Memory B cell (primary cell): ENCODE results near the gene CORO6.

ENCODE experiments used
- ATAC-seq: fragments of 150-1000 bp; cut with Tn5 transposase; 2 replicates; pipeline ENCODE4 v1.10.0; 2021; ENCODE audit warnings: low read depth, mild to moderate bottlenecking, moderate library complexity
- DNase-seq, 2 donors: peaks; one replicate each; pipeline ENCODE4 v3.0.0; 2022; ENCODE audit warnings: low spot score in 2 of 2
- H3K27ac Mint-ChIP-seq: one replicate; pipeline ENCODE4 v1.8.0; 2022; ENCODE audit warnings: mild to moderate bottlenecking, moderate library complexity, mixed read lengths
- H3K27me3 Mint-ChIP-seq: one replicate; pipeline ENCODE4 v1.8.0; 2022; ENCODE audit warnings: mixed read lengths
- H3K36me3 Mint-ChIP-seq: one replicate; pipeline ENCODE4 v1.8.0; 2022; ENCODE audit warnings: mild to moderate bottlenecking, mixed read lengths
- H3K4me1 Mint-ChIP-seq: one replicate; pipeline ENCODE4 v1.8.0; 2022; ENCODE audit warnings: mixed read lengths
- H3K4me3 Mint-ChIP-seq: one replicate; pipeline ENCODE4 v1.8.0; 2022; ENCODE audit warnings: mild to moderate bottlenecking, moderate library complexity, mixed read lengths
- H3K9me3 Mint-ChIP-seq: one replicate; pipeline ENCODE4 v1.8.0; 2022; ENCODE audit warnings: mixed read lengths

CORO6 gene

GRCh38 chr17:29623283-29623647 is 553 bp upstream of the CORO6 start:
- DNase-seq (no peak), ATAC-seq (peak; percentile 3)
- Mint-ChIP-seq H3K4me1 (peaks cover 17% of the 10 kb centered on the region), H3K4me3 (peak overlapping the region; percentile 79), H3K27ac (peak overlapping the region; percentile 73), H3K36me3 (no peaks in the 10 kb centered on the region), H3K27me3 (no peaks in the 10 kb centered on the region), H3K9me3 (no peaks in the 10 kb centered on the region)

GRCh38 chr17:29621751-29622194 is 939 bp downstream of the CORO6 start:
- peaks cover 18% of the 10 kb centered on the region for H3K4me1 Mint-ChIP-seq
- H3K9me3 Mint-ChIP-seq: no peaks in the 10 kb centered on the region

GRCh38 chr17:29620779-29621500 is 1.8 kb downstream of the CORO6 start:
- Mint-ChIP-seq H3K9me3 (no peaks in the 10 kb centered on the region), H3K27me3 (no peaks in the 10 kb centered on the region), H3K4me3 (peak overlapping the region; percentile 41), H3K36me3 (no peaks in the 10 kb centered on the region), H3K4me1 (peaks cover 25% of the 10 kb centered on the region), H3K27ac (no peak overlapping the region)
- DNase-seq (no peak), ATAC-seq (no peak)

More at GRCh38 chr17:29621751-29622194, 939 bp downstream of the CORO6 start:
- Mint-ChIP-seq H3K36me3 (no peaks in the 10 kb centered on the region), H3K27me3 (no peaks in the 10 kb centered on the region), H3K4me3 (peak overlapping the region; percentile 66), H3K27ac (no peak overlapping the region)
- no peak for ATAC-seq
- DNase-seq: no peak

GRCh38 chr17:29620271-29620670 is 2.4 kb downstream of the CORO6 start:
- H3K27me3 Mint-ChIP-seq: no peaks in the 10 kb centered on the region
- no peaks in the 10 kb centered on the region for H3K36me3 Mint-ChIP-seq
- H3K4me1 Mint-ChIP-seq: peaks cover 30% of the 10 kb centered on the region
- H3K27ac Mint-ChIP-seq: no peak overlapping the region
- ATAC-seq (no peak), DNase-seq (no peak)
- H3K9me3 Mint-ChIP-seq: no peaks in the 10 kb centered on the region
- no peak overlapping the region for H3K4me3 Mint-ChIP-seq

GRCh38 chr17:29619251-29619650 is 3.5 kb downstream of the CORO6 start:
- no peak for DNase-seq
- no peak for ATAC-seq
- no peaks in the 10 kb centered on the region for H3K9me3 Mint-ChIP-seq
- no peak overlapping the region for H3K27ac Mint-ChIP-seq
- no peaks in the 10 kb centered on the region for H3K36me3 Mint-ChIP-seq
- no peaks in the 10 kb centered on the region for H3K27me3 Mint-ChIP-seq
- H3K4me1 Mint-ChIP-seq: peaks cover 36% of the 10 kb centered on the region
- no peak overlapping the region for H3K4me3 Mint-ChIP-seq

GRCh38 chr17:29618272-29619065 is 4.2 kb downstream of the CORO6 start:
- no peak for DNase-seq
- no peak for ATAC-seq
- no peaks in the 10 kb centered on the region for H3K9me3 Mint-ChIP-seq
- H3K27me3 Mint-ChIP-seq: no peaks in the 10 kb centered on the region
- H3K4me1 Mint-ChIP-seq: peaks cover 36% of the 10 kb centered on the region
- no peak overlapping the region for H3K27ac Mint-ChIP-seq
- peak overlapping the region; percentile 41 for H3K4me3 Mint-ChIP-seq
- H3K36me3 Mint-ChIP-seq: no peaks in the 10 kb centered on the region

GRCh38 chr17:29617481-29618271 is 5.0 kb downstream of the CORO6 start:
- H3K36me3 Mint-ChIP-seq: no peaks in the 10 kb centered on the region
- H3K27me3 Mint-ChIP-seq: no peaks in the 10 kb centered on the region
- peak overlapping the region; percentile 75 for H3K4me3 Mint-ChIP-seq
- peak overlapping the region; percentile 32 for H3K27ac Mint-ChIP-seq
- ATAC-seq (peak; percentile 57), DNase-seq (peak; percentile 83 to 89)
- H3K9me3 Mint-ChIP-seq: no peaks in the 10 kb centered on the region
- peaks cover 33% of the 10 kb centered on the region for H3K4me1 Mint-ChIP-seq

GRCh38 chr17:29617125-29617480 is 5.6 kb downstream of the CORO6 start:
- peak; percentile 70 for ATAC-seq

GRCh38 chr17:29616300-29617048 is 6.2 kb downstream of the CORO6 start:
- no peaks in the 10 kb centered on the region for H3K36me3 Mint-ChIP-seq
- H3K4me3 Mint-ChIP-seq: peak overlapping the region; percentile 75
- H3K4me1 Mint-ChIP-seq: peaks cover 29% of the 10 kb centered on the region
- no peaks in the 10 kb centered on the region for H3K9me3 Mint-ChIP-seq
- H3K27ac Mint-ChIP-seq: peak overlapping the region; percentile 32
- H3K27me3 Mint-ChIP-seq: no peaks in the 10 kb centered on the region
- peak in 1 of 2 donors; percentile 35 for DNase-seq
- ATAC-seq: no peak

More at GRCh38 chr17:29617125-29617480, 5.6 kb downstream of the CORO6 start:
- H3K36me3 Mint-ChIP-seq: no peaks in the 10 kb centered on the region
- peak; percentile 85 for DNase-seq
- H3K27ac Mint-ChIP-seq: peak overlapping the region; percentile 32
- H3K9me3 Mint-ChIP-seq: no peaks in the 10 kb centered on the region
- no peaks in the 10 kb centered on the region for H3K27me3 Mint-ChIP-seq
- peaks cover 31% of the 10 kb centered on the region for H3K4me1 Mint-ChIP-seq
- H3K4me3 Mint-ChIP-seq: peak overlapping the region; percentile 75

GRCh38 chr17:29615492-29616299 is 7.0 kb downstream of the CORO6 start:
- Mint-ChIP-seq H3K4me3 (peak overlapping the region; percentile 75), H3K36me3 (no peaks in the 10 kb centered on the region), H3K9me3 (no peaks in the 10 kb centered on the region), H3K27ac (no peak overlapping the region), H3K27me3 (no peaks in the 10 kb centered on the region), H3K4me1 (peaks cover 29% of the 10 kb centered on the region)
- DNase-seq (peak; percentile 75 to 83), ATAC-seq (peak; percentile 61)

- Mint-ChIP-seq H3K4me3 (peak overlapping the region; percentile 75), H3K27ac (no peak overlapping the region), H3K27me3 (no peaks in the 10 kb centered on the region), H3K36me3 (no peaks in the 10 kb centered on the region), H3K9me3 (no peaks in the 10 kb centered on the region), H3K4me1 (peaks cover 29% of the 10 kb centered on the region)
- ATAC-seq (peak; percentile 15), DNase-seq (no peak)
Measured at GRCh38 chr17:29615048-29615385, 7.7 kb downstream of the CORO6 start.

- Mint-ChIP-seq H3K4me1 (peaks cover 29% of the 10 kb centered on the region), H3K27ac (no peak overlapping the region), H3K36me3 (no peaks in the 10 kb centered on the region), H3K4me3 (peak overlapping the region; percentile 75), H3K9me3 (no peaks in the 10 kb centered on the region), H3K27me3 (no peaks in the 10 kb centered on the region)
- DNase-seq (no peak), ATAC-seq (no peak)
Measured at GRCh38 chr17:29614349-29615047, 8.2 kb downstream of the CORO6 start.
